ENCODE results near the gene EN2.

The EN2 gene

DNA sequence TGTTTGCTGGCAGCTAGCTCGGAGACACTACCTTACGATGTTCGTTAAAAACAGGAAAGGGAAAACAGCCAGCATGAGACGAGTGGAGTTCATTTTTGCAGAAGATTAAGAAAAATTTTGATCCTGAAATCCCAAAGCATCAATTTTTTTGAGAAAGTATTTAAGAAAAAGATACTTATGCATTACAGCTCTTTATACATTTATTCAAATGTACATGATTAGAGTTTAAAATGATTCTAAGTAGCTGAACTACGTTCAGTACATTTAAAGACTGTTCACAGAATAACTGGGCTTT is 53.7 kb downstream of the EN2 start:
- DNase-seq = no peak

DNA sequence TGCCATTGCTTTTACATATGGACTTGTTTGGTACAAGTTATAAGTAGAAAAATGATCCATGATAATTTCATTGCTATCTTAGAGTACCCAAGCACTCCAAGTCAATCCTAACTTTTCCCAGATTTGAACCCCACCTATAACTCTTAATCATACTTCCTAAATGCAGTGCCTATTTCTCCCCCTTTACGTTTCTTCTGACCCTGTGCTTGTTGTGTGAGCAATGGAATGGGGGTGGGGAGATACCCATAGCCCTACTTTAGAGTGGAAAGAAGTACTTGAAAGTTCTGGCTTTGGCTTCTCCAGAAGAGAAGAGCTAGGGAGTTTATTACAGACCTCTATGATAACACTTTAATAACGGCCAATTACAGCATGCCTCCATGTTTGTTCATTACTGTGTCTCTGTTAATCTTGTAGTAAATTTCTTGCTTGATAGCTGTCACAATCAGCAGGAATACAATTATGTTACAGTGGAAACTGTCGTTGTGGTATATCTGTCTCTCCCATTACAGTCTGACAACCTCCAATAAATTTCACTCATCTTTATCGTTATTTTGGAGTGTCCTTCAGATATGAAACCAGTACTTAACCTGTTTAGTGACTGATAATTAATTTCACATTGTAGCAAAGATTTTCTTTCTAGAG is 54.4 kb downstream of the EN2 start:
- no peak for DNase-seq

DNA sequence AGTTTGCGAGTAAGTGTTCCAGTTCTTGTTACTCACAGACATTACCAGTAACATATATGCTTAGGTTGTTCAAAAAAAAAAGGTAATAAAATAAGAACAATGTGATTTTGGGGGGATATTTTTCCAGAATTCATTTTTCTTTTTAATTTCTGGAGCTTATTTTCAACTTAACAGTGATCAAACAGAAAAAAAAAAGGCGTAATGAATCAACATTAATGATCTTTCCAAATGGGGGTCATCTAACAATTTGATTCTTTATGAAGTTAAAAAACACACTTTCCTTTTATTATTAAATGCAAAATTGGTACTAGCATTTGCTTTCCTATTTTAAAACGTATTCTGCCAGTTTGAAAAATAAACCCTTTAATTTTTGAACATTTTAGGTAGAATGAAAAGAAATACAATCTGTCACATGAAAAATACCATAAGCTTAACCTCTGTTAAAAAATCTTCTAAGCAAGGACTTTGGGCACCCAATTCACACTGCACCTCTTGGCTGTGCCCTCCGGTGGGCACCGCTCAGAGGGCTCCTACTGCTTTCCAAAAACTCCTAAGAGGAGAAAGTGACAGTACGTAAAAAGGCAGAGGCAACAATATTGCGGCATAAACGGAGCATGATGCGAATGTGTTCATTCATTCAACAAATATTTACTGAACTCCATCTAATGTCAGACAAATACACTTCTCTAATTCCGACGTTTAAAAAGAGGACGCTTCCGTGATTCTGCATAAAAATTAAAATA is 55.8 kb downstream of the EN2 start:
- no peak for DNase-seq

DNA sequence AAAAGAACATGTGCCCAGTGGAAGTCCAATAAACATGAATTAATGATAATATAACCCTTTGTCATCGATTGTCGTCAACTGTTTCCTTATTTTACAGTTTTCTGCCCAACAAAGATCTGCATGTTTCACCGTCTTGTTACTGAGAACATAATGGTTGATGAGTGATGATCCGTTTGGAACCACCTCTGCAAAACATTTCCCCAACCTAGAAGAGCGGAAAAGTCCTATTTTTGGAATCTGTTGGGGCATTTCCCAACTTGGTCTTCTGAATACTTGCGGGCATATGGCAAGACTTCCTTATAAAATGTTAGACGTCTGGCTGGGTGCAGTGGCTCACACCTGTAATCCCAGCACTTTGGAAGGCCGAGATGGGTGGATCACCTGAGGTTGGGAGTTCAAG is 56.4 kb downstream of the EN2 start:
- no peak for DNase-seq
